H1 (cell line): ENCODE measurements around the gene GBP7.

Experiments used
- GABPA ChIP-seq: IDR thresholded peaks from 2 replicates; pipeline ENCODE4 v1.6.1; 2011; ENCODE audit warnings: mild to moderate bottlenecking, low read length, moderate library complexity, borderline replicate concordance; ENCODE audit not compliant: insufficient read depth
- POLR2AphosphoS5 ChIP-seq: IDR thresholded peaks from 2 replicates; pipeline ENCODE4 v1.6.1; 2011; ENCODE audit warnings: low read depth, low read length
- RAD21 ChIP-seq, 2 experiments: IDR thresholded peaks in 1 of 2; conservative IDR thresholded peaks in 1 of 2; 2 replicates each; pipeline ENCODE4 v1.6.1; 2011; ENCODE audit warnings: low read depth in 2 of 2, low read length in 2 of 2, improper control_type of control experiment in 1 of 2, inconsistent platforms in 1 of 2, mild to moderate bottlenecking in 1 of 2, moderate library complexity in 1 of 2
- ZNF274 ChIP-seq: IDR thresholded peaks from 2 replicates; pipeline ENCODE4 v1.7.0; 2012; ENCODE audit warnings: low read length, borderline replicate concordance; ENCODE audit errors: extremely low read depth
- TF ChIP-seq, protein P1 (sequence below): fragments of 300-600 bp; sonication (generic); IDR thresholded peaks from 2 replicates; pipeline ENCODE4 v1.7.1; 2012; ENCODE audit warnings: low read length, moderate library complexity, mild to moderate bottlenecking, inconsistent platforms; ENCODE audit not compliant: insufficient replicate concordance

DNA sequence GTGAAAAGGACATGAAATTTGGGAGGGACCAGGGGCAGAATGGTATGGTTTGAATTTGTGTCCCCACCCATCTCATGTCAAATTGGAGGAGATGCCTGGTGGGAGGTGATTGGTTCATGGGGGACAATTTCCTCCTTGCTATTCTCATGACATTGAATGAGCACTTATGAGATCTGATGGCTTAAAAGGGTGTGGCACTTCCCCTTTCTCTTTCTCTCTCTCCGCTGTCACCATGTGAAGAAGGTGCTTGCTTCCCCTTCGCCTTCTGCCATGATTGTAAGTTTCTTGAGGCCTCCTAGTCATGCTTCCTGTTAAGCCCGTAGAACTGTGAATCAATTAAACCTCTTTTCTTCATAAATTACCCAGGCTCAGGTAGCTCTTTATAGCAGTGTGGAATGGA is 30.6 kb upstream of the GBP7 start:
- no peak for TF ChIP-seq GABPA
- no peak for TF ChIP-seq RAD21 (IDR thresholded peaks at IDR 0.05 in 1 of 2, conservative IDR thresholded peaks at IDR 0.05 in 1 of 2; ENCODE audit: low read depth in 2 of 2, low read length in 2 of 2)
- no peak for TF ChIP-seq POLR2AphosphoS5
- TF ChIP-seq, protein P1, sequence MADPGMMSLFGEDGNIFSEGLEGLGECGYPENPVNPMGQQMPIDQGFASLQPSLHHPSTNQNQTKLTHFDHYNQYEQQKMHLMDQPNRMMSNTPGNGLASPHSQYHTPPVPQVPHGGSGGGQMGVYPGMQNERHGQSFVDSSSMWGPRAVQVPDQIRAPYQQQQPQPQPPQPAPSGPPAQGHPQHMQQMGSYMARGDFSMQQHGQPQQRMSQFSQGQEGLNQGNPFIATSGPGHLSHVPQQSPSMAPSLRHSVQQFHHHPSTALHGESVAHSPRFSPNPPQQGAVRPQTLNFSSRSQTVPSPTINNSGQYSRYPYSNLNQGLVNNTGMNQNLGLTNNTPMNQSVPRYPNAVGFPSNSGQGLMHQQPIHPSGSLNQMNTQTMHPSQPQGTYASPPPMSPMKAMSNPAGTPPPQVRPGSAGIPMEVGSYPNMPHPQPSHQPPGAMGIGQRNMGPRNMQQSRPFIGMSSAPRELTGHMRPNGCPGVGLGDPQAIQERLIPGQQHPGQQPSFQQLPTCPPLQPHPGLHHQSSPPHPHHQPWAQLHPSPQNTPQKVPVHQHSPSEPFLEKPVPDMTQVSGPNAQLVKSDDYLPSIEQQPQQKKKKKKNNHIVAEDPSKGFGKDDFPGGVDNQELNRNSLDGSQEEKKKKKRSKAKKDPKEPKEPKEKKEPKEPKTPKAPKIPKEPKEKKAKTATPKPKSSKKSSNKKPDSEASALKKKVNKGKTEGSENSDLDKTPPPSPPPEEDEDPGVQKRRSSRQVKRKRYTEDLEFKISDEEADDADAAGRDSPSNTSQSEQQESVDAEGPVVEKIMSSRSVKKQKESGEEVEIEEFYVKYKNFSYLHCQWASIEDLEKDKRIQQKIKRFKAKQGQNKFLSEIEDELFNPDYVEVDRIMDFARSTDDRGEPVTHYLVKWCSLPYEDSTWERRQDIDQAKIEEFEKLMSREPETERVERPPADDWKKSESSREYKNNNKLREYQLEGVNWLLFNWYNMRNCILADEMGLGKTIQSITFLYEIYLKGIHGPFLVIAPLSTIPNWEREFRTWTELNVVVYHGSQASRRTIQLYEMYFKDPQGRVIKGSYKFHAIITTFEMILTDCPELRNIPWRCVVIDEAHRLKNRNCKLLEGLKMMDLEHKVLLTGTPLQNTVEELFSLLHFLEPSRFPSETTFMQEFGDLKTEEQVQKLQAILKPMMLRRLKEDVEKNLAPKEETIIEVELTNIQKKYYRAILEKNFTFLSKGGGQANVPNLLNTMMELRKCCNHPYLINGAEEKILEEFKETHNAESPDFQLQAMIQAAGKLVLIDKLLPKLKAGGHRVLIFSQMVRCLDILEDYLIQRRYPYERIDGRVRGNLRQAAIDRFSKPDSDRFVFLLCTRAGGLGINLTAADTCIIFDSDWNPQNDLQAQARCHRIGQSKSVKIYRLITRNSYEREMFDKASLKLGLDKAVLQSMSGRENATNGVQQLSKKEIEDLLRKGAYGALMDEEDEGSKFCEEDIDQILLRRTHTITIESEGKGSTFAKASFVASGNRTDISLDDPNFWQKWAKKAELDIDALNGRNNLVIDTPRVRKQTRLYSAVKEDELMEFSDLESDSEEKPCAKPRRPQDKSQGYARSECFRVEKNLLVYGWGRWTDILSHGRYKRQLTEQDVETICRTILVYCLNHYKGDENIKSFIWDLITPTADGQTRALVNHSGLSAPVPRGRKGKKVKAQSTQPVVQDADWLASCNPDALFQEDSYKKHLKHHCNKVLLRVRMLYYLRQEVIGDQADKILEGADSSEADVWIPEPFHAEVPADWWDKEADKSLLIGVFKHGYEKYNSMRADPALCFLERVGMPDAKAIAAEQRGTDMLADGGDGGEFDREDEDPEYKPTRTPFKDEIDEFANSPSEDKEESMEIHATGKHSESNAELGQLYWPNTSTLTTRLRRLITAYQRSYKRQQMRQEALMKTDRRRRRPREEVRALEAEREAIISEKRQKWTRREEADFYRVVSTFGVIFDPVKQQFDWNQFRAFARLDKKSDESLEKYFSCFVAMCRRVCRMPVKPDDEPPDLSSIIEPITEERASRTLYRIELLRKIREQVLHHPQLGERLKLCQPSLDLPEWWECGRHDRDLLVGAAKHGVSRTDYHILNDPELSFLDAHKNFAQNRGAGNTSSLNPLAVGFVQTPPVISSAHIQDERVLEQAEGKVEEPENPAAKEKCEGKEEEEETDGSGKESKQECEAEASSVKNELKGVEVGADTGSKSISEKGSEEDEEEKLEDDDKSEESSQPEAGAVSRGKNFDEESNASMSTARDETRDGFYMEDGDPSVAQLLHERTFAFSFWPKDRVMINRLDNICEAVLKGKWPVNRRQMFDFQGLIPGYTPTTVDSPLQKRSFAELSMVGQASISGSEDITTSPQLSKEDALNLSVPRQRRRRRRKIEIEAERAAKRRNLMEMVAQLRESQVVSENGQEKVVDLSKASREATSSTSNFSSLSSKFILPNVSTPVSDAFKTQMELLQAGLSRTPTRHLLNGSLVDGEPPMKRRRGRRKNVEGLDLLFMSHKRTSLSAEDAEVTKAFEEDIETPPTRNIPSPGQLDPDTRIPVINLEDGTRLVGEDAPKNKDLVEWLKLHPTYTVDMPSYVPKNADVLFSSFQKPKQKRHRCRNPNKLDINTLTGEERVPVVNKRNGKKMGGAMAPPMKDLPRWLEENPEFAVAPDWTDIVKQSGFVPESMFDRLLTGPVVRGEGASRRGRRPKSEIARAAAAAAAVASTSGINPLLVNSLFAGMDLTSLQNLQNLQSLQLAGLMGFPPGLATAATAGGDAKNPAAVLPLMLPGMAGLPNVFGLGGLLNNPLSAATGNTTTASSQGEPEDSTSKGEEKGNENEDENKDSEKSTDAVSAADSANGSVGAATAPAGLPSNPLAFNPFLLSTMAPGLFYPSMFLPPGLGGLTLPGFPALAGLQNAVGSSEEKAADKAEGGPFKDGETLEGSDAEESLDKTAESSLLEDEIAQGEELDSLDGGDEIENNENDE, result no peak
- no peak for TF ChIP-seq ZNF274
